ENCODE measurements around the gene GSTP1.

GSTP1 gene

GRCh38 chr11:67632175-67632981, 48.8 kb downstream of the GSTP1 start:
- no peak for DNase-seq

GRCh38 chr11:67632982-67633755, 49.6 kb downstream of the GSTP1 start:
- no peak for DNase-seq

- DNase-seq = no peak
Measured at GRCh38 chr11:67633758-67634365, 50.2 kb downstream of the GSTP1 start.

GRCh38 chr11:67634366-67635230, 51.0 kb downstream of the GSTP1 start:
- no peak for DNase-seq

GRCh38 chr11:67635231-67635521, 51.6 kb downstream of the GSTP1 start:
- DNase-seq = no peak

Measured in stimulated activated naive CD4-positive, alpha-beta T cell treated with Interleukin-2 at 50 U/mL for 16 hours (primary cell).